Naive B cell (primary cell): ENCODE measurements around the gene CIT. TPM values are rescaled to one million over a fixed set of nuclear protein-coding genes. Genes with fewer than 3 reads are reported as not detected.
A peak's percentile ranks its signal among the peaks of the same experiment; 100 is the strongest.

Experiments
- ATAC-seq, 2 donors: fragments of 150-1000 bp; cut with Tn5 transposase; 2 replicates each; pipeline ENCODE4 v1.10.0; 2021; ENCODE audit warnings: low read depth in 2 of 2, mild to moderate bottlenecking in 2 of 2, moderate library complexity in 2 of 2
- DNase-seq: peaks from one replicate; pipeline ENCODE4 v3.0.0; 2022
- H3K27ac Mint-ChIP-seq, 6 donors: one replicate each; pipeline ENCODE4 v1.8.0; 2020 to 2022; ENCODE audit warnings: mild to moderate bottlenecking in 6 of 6, mixed read lengths in 6 of 6, moderate library complexity in 5 of 6, inconsistent platforms in 2 of 6
- H3K27me3 Mint-ChIP-seq, 3 donors: one replicate each; pipeline ENCODE4 v1.8.0; 2021 to 2022; ENCODE audit warnings: mixed read lengths in 3 of 3, mild to moderate bottlenecking in 1 of 3
- H3K36me3 Mint-ChIP-seq, 2 donors: one replicate each; pipeline ENCODE4 v1.8.0; 2020 to 2022; ENCODE audit warnings: mixed read lengths in 2 of 2, inconsistent platforms in 1 of 2, mild to moderate bottlenecking in 1 of 2
- H3K4me1 Mint-ChIP-seq, 3 donors: one replicate each; pipeline ENCODE4 v1.8.0; 2020 to 2022; ENCODE audit warnings: mixed read lengths in 3 of 3, inconsistent platforms in 1 of 3, mild to moderate bottlenecking in 1 of 3, moderate library complexity in 1 of 3
- H3K4me3 Mint-ChIP-seq, 8 donors: one replicate each; pipeline ENCODE4 v1.8.0; 2020 to 2022; ENCODE audit warnings: mild to moderate bottlenecking in 8 of 8, mixed read lengths in 8 of 8, moderate library complexity in 8 of 8, inconsistent platforms in 2 of 8
- H3K9me3 Mint-ChIP-seq, 7 donors: one replicate each; pipeline ENCODE4 v1.8.0; 2020 to 2022; ENCODE audit warnings: mixed read lengths in 7 of 7, mild to moderate bottlenecking in 5 of 7, inconsistent platforms in 2 of 7, moderate library complexity in 1 of 7
- polyA plus RNA-seq, 6 donors: library from polyadenylated mRNA; unstranded; fragments of 300-500 nt; fragmentation: Illumina TruSeq; gene quantifications; one replicate each; pipeline ENCODE4 v1.2.3, GENCODE V29; 2021; ENCODE audit warnings: low read depth in 6 of 6

The CIT gene
- polyA plus RNA-seq, 6 donors from 2014 or later, result 0.34 to 1.1 (median 0.58) TPM; not detected in 2

DNA sequence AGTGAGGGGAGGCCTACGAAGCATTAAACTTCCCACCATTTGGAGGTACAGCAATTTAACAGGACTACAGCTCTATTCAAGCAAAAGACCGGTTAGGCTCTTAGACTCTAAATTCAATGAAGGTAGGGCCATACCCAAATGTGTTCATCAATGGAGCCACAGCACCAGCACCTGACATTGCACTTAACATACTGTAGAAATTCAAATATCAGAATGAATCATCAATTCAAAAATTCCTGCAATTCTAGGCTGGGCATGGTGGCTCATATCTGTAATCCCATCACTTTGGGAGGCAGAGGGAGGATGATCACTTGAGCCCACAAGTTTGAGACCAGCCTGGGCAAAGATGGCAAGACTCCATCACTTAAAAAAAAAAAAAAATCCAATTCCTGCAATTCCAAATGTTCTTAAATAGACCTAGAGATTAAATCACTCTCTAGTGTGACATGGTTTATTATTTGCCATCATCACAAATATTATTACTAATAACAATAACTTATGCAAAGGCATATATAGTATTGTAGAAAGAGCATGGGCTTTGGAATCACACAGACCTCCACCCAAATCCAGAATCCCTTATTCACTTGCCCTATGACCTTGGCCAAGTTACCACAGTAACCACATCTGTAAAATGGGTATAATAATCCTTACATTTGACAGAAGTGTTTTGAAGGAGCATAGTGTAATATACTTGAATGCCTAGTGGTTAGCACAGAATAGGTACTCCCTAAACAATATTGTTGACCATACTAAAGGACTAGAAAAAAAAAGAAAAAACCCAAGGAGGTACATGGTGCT, 59.4 kb downstream of the CIT start:
- Mint-ChIP-seq H3K9me3 (no peaks in the 10 kb centered on the region), H3K27me3 (no peaks in the 10 kb centered on the region), H3K4me1 (no peaks in the 10 kb centered on the region), H3K27ac (peak overlapping the region in 1 of 6 donors; percentile 2), H3K4me3 (peak overlapping the region in 1 of 8 donors; percentile 65), H3K36me3 (no peaks in the 10 kb centered on the region)
- ATAC-seq (no peak), DNase-seq (no peak)

DNA sequence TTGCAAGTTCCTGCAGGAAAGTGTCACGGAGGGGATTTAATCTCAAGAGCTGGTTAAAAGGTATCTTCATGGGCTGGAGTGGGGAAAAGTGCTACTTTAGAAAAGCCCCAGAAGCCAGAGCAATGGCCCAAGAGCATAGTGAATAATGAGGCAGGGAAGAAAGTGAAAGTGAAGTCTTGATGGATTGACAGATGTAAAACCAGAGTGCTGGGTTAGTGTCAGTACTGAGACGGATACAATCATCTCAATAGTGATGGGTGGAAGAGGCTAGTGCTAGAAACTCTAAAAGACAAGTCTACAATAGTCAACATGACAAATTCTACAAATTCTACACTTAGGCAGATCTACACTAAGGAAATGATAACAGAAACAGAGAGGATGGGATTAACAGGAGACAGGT, 68.1 kb downstream of the CIT start:
- no peak for ATAC-seq
- no peak overlapping the region for H3K4me3 Mint-ChIP-seq
- H3K27me3 Mint-ChIP-seq, result no peaks in the 10 kb centered on the region
- H3K36me3 Mint-ChIP-seq, result peaks cover 11 to 12% of the 10 kb centered on the region in 2 donors
- peaks cover 0 to 5% (median 0%) of the 10 kb centered on the region in 3 donors for H3K4me1 Mint-ChIP-seq
- no peak for DNase-seq
- H3K9me3 Mint-ChIP-seq, result peaks cover 0 to 12% (median 6%) of the 10 kb centered on the region in 7 donors
- H3K27ac Mint-ChIP-seq, result no peak overlapping the region

DNA sequence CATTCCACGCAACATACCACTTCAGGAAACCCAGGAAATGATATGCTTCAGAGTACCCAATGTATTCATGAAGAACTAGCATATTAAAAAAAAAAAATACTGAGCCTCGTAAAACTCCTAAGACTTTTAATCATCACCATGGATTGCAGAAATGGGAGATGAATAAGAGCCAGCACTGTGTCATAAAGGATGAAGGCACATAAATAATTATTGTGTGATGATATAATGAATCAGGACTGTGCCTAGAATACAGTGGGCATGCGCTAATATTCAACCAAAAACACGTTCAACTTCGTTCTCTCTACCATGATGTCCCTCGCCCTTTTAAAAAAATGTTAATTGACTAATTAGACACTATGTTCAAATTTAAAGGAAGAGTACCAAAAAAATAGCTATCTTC, 68.7 kb downstream of the CIT start:
- no peaks in the 10 kb centered on the region for H3K27me3 Mint-ChIP-seq
- peaks cover 0 to 12% (median 6%) of the 10 kb centered on the region in 7 donors for H3K9me3 Mint-ChIP-seq
- ATAC-seq (no peak), DNase-seq (no peak)
- H3K4me1 Mint-ChIP-seq, result peaks cover 0 to 5% (median 0%) of the 10 kb centered on the region in 3 donors
- peaks cover 11 to 12% of the 10 kb centered on the region in 2 donors for H3K36me3 Mint-ChIP-seq
- H3K4me3 Mint-ChIP-seq, result no peak overlapping the region
- H3K27ac Mint-ChIP-seq, result no peak overlapping the region

DNA sequence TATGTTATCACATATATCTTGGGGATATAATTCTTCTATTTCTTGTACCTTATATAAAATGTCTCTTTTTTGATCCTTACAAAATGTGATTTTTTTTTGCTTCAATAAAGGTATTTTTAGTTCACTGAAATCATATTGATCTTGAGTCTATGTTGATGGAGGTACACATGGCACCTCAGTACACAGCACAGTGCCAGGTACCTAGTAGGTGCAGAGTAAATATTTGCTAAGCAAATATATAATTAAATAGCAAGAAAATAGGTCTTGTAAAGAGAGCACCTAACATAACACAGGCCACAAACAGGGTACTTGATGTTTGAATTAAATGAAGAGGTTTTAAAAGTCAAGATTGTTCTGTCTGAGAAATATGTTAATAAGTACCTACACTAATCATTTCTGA, 69.7 kb downstream of the CIT start:
- Mint-ChIP-seq H3K9me3 (peaks cover 0 to 12% (median 6%) of the 10 kb centered on the region in 7 donors), H3K4me3 (no peak overlapping the region), H3K36me3 (peaks cover 11 to 12% of the 10 kb centered on the region in 2 donors), H3K4me1 (peaks cover 0 to 5% (median 0%) of the 10 kb centered on the region in 3 donors), H3K27ac (peak overlapping the region in 1 of 6 donors; percentile 15), H3K27me3 (no peaks in the 10 kb centered on the region)
- no peak for ATAC-seq
- no peak for DNase-seq

DNA sequence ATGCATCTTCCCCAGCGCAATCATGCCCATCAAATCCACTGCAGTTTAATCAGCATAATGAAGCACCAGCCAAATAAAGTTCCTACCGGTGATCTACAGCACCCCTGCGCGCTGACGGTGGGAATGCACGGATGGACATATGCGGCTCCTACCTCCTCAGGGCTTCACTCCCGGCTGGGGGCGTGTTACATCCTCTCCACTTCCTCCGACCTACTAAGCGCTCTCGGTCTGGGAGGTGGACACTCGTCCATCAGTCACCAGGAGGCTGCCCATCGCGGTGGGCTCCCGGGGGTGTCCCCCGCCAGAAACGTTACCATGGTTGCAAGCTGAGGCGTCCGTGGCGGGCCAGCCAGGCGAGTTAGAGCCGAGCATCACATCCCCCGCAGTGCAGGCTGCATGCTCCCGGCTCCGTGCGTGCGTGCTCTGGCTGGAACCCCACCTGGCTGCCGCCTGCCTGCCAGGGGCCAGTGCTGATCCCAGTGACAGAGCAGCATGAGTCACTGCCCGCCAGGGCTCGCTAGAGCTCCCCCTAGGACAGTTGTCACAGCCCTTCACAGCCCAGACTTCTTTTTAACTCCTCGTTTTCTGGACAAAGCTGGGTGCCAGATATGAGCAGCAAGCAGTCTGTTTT, 73.0 kb downstream of the CIT start:
- H3K4me1 Mint-ChIP-seq, result peaks cover 0 to 5% (median 0%) of the 10 kb centered on the region in 3 donors
- H3K27ac Mint-ChIP-seq, result no peak overlapping the region
- peaks cover 11 to 12% of the 10 kb centered on the region in 2 donors for H3K36me3 Mint-ChIP-seq
- no peak for ATAC-seq
- no peak for DNase-seq
- no peaks in the 10 kb centered on the region for H3K27me3 Mint-ChIP-seq
- H3K4me3 Mint-ChIP-seq, result no peak overlapping the region
- peaks cover 0 to 12% (median 6%) of the 10 kb centered on the region in 7 donors for H3K9me3 Mint-ChIP-seq

DNA sequence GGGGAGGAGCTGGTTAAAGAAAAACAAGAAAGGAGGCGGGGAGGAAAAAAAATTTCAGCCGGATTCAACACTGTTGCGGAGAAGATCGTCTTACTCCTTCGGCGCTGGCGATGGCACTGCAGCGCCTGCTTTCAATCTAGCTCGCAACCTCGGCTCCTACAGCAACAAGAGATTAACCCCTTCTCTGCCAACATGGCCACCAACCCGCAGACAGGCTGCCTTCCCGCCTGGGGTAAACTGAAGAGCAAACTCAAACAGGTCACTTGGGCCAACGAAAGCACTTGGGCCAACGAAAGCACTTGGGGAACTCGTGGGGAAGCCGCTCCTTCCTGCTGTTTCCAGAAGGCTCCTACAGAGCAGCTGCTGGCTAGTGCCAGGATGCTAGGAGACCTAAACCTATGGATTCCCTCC, 73.7 kb downstream of the CIT start:
- ATAC-seq (no peak), DNase-seq (no peak)
- peaks cover 7 to 12% of the 10 kb centered on the region in 2 donors for H3K36me3 Mint-ChIP-seq
- peaks cover 0 to 12% (median 6%) of the 10 kb centered on the region in 7 donors for H3K9me3 Mint-ChIP-seq
- H3K27ac Mint-ChIP-seq, result no peak overlapping the region
- no peaks in the 10 kb centered on the region for H3K4me1 Mint-ChIP-seq
- H3K27me3 Mint-ChIP-seq, result no peaks in the 10 kb centered on the region
- no peak overlapping the region for H3K4me3 Mint-ChIP-seq

DNA sequence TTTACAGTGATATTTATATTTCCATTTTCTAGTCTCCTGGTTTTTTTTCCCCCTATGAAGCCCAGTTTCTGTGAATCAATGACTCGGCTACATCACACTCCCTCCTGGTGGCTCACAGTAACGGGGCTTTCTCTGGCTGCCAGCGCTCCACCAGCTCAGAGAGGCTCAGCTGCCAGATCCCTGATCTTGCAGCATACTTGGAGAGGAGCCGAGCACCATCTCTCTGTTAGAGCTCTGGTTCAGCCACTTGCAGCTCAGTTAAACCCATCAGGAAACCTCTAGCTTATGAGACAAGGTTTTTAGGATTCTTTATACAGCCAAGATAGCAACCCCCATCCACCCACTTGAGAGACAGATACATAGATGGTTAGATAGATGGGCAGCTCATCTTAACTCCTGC, 74.6 kb downstream of the CIT start:
- H3K27ac Mint-ChIP-seq, result peak overlapping the region in 1 of 6 donors; percentile 44
- no peak overlapping the region for H3K4me3 Mint-ChIP-seq
- no peaks in the 10 kb centered on the region for H3K27me3 Mint-ChIP-seq
- no peak for ATAC-seq
- H3K4me1 Mint-ChIP-seq, result no peaks in the 10 kb centered on the region
- DNase-seq, result no peak
- H3K9me3 Mint-ChIP-seq, result peaks cover 0 to 10% (median 6%) of the 10 kb centered on the region in 7 donors
- peaks cover 7 to 12% of the 10 kb centered on the region in 2 donors for H3K36me3 Mint-ChIP-seq

DNA sequence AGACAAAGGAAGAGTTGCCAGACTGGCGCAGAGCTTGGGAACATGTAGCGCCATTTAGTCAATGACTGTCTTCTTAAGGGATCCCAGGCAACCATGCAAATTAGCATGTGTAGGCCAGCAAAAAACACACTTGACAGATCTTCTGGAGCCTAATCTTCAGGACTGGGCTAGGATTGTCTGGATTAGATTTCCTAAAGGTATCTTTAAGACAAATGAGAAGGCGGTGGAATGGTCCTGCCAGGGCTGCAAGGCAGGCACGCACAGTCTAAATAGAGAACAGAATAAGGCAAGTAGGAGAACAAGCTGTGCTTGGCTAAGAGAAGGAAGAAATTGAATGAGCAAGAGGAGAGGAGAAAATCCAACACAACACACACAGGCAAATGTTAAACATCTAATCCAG, 80.0 kb downstream of the CIT start:
- H3K27ac Mint-ChIP-seq, result no peak overlapping the region
- no peak overlapping the region for H3K4me3 Mint-ChIP-seq
- H3K4me1 Mint-ChIP-seq, result no peaks in the 10 kb centered on the region
- no peak for DNase-seq
- H3K27me3 Mint-ChIP-seq, result no peaks in the 10 kb centered on the region
- no peaks in the 10 kb centered on the region for H3K36me3 Mint-ChIP-seq
- no peaks in the 10 kb centered on the region for H3K9me3 Mint-ChIP-seq
- ATAC-seq, result no peak

DNA sequence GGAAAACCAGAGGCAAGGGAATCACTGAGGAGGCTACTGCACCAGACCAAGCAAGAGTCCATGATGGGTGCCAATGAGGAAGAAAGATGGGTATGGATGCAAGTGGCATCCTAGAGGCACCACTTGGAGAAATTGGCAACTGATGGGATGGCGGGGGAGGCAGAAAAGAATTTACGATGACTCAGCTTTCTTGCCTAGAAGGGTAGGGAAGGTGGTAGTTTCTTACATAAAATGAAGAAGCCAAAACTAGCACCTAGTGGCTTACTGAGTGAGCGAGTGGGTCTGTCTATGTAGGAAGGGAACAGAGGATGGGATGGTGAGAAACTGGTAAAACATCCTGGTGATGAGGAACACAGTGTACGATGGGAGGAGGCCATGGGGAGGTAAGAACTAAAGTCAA, 80.8 kb downstream of the CIT start:
- Mint-ChIP-seq H3K9me3 (no peaks in the 10 kb centered on the region), H3K27ac (no peak overlapping the region), H3K4me1 (no peaks in the 10 kb centered on the region), H3K4me3 (no peak overlapping the region), H3K36me3 (no peaks in the 10 kb centered on the region), H3K27me3 (no peaks in the 10 kb centered on the region)
- ATAC-seq (no peak), DNase-seq (no peak)

DNA sequence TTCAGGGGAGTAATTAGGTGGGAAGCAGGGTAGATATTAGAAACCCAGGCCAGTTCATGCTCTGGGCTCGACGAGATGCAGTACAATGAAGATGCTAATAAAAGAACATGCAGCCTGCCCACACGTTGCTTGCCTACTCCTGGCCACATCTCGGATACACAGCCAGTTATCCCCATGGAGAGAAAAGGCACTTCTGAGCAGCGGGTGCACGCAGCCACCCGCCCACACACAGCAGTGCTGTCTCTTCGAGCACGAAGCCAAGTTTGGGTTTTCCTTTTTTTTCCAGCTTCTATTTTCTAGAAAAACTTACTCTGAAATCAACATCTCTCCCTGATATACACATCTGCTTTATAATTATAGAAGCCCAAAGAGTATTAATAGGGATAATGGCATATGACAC, 85.7 kb downstream of the CIT start:
- Mint-ChIP-seq H3K9me3 (peaks cover 0 to 2% (median 0%) of the 10 kb centered on the region in 7 donors), H3K27ac (no peak overlapping the region), H3K36me3 (no peaks in the 10 kb centered on the region), H3K27me3 (no peaks in the 10 kb centered on the region), H3K4me3 (no peak overlapping the region), H3K4me1 (no peaks in the 10 kb centered on the region)
- ATAC-seq (no peak), DNase-seq (no peak)

DNA sequence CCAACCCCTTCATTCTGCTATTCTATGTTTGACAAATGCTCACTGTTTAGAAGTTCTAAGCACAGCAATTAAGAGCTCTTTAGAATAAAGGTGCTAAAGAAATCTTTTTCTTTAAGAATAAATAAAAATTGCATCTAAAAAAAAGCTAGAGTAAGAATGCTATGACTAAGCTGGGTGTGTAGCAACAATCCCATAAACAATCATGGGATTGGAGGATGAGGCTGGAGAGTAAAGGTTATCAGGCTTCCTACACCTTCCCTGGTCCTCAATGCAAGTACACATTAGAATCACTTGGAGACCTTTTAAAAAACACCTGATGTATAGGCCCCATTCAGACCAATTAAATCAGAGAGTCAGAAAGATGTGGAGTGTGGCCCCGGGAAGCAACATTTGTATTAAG, 88.3 kb downstream of the CIT start:
- Mint-ChIP-seq H3K36me3 (peaks cover 0 to 9% of the 10 kb centered on the region in 2 donors), H3K9me3 (peaks cover 0 to 6% (median 2%) of the 10 kb centered on the region in 7 donors), H3K4me3 (no peak overlapping the region), H3K27ac (no peak overlapping the region), H3K4me1 (no peaks in the 10 kb centered on the region), H3K27me3 (no peaks in the 10 kb centered on the region)
- ATAC-seq (no peak), DNase-seq (no peak)

DNA sequence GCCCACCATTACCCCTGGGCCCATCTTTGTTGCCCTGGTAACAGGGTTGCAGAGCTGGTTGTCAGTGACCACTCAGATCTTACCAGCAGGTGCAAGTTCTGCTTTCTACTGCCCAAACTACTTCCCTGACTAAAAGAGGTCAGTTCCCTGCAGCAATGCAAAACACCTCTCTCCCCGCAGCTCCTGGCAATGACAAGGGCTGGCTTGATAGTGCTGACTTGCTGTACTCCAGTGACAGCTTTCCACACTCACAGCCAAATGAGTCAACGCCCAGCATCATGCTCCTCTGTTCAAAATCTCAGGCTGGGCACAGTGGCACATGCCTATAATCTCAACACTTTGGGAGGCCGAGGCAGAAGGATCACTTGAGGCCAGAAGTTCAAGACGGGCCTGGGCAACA, 90.6 kb downstream of the CIT start:
- Mint-ChIP-seq H3K27me3 (no peaks in the 10 kb centered on the region), H3K36me3 (peaks cover 0 to 9% of the 10 kb centered on the region in 2 donors), H3K27ac (no peak overlapping the region), H3K4me3 (no peak overlapping the region), H3K9me3 (peaks cover 0 to 6% (median 2%) of the 10 kb centered on the region in 7 donors), H3K4me1 (peaks cover 0 to 2% (median 0%) of the 10 kb centered on the region in 3 donors)
- ATAC-seq, result no peak
- DNase-seq, result no peak

DNA sequence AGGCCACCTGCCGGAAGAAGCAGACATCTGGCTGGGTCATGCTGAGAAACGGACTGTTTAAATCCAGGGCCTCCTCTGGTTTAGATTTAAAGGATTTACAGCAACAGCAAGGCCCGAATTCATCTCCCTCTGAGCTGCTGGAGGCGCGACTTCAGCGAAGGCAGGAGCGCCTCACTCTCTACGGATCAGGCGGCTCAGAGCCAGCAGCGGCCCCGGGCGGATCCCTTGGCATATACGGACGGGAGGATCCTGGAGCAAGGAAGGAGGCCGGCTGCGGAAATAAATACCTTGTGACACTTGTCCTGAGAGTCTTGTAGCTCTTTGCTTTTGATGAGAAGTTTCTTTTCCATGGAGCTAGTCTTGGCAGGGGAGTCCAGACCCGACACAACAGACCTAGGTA, 92.4 kb downstream of the CIT start:
- no peak for DNase-seq
- no peak for ATAC-seq
- H3K4me1 Mint-ChIP-seq, result peaks cover 0 to 2% (median 0%) of the 10 kb centered on the region in 3 donors
- no peak overlapping the region for H3K4me3 Mint-ChIP-seq
- H3K27ac Mint-ChIP-seq, result no peak overlapping the region
- H3K27me3 Mint-ChIP-seq, result no peaks in the 10 kb centered on the region
- peaks cover 0 to 6% (median 2%) of the 10 kb centered on the region in 7 donors for H3K9me3 Mint-ChIP-seq
- H3K36me3 Mint-ChIP-seq, result peaks cover 0 to 9% of the 10 kb centered on the region in 2 donors

DNA sequence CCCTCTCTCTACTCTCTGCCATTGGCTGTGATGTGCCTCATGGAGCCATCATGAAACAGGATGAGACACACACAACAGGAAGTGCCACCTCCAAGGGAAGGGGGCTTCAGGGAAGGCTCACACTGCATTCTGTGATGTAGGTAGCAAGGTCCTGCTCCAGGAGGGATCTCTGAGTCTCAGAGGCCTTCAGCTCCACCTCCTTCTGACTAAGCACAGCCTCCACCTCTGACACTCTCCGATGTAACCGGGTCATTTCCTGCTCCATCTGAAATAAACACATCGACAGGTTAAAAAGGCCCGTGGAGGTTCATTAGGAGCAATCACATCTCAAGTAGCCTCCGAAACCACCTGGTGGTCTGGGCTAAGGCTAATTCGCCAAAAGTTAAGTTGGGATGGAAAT, 93.3 kb downstream of the CIT start:
- DNase-seq (no peak), ATAC-seq (no peak)
- Mint-ChIP-seq H3K4me1 (peaks cover 0 to 2% (median 0%) of the 10 kb centered on the region in 3 donors), H3K9me3 (peaks cover 0 to 6% (median 2%) of the 10 kb centered on the region in 7 donors), H3K27me3 (no peaks in the 10 kb centered on the region), H3K27ac (peak overlapping the region in 1 of 6 donors; percentile 6), H3K4me3 (no peak overlapping the region), H3K36me3 (peaks cover 0 to 9% of the 10 kb centered on the region in 2 donors)
